Purkinje cell (primary cell): ENCODE measurements around the gene XAGE5. TPM values are rescaled to one million over a fixed set of nuclear protein-coding genes. Genes with fewer than 3 reads are reported as not detected.

ENCODE experiments used
- polyA plus RNA-seq: library from polyadenylated mRNA; unstranded; fragments of >200 nt; fragmentation: Nextera tagmentation; gene quantifications from 2 replicates; pipeline ENCODE4 v1.2.1, GENCODE V29; 2014

XAGE5 gene
- polyA plus RNA-seq: not detected in 2 replicates

DNA sequence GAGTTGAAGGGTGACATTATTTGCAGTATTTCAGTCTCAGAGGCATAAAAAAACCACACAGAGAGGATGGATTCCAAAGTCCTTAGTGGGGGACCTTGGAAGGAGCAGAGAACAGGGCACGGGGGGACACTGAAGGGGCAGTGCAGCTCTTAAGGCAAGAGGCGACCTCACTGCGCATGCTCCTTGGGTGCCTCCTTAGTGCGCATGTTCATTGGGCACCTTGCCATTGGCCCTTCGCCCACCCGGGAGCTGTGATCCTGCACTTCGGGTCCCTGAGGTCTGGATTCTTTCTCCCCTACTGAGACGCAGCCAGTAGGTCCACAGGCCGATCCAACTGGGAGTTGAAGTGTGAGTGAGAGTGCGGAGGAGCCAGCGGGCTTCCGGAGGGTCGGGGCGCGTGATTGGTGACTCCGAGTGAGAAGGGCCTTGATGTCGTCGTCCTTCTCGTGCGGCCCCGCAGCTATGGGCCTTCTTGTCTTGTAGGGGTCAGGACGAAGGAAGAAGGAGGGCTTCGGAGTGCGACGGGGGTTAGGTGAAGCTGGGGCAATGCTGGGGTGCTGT is at the start of gene XAGE5:
Gene XAGE5, plus strand, starts transcription at position 223 of the 561 bp plus-strand sequence. CDS start 1,280 bp downstream, outside the sequence.

DNA sequence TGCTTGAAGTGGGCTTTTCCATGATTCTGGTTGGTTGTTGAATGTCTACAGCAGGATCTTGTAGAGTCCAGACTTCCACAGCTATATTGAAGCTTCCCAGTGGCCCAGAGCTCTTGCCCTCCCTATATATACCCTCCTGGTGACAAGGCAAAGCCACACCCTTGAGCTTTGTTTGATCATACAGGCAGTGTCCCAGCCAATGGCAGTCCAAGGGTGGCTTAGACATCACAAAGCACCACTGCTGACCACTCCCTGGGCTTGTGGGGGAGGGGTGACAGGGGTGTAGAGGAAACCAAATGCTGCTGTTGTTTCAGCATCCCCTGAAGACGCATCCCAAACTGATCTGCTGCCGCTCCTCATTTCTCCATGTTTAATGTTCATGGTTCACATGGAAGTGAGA is 13.8 kb upstream of the XAGE5 start, which contains the start of gene SPANXN5:
Gene SPANXN5, minus strand, starts transcription at position 101 of the 400 bp plus-strand sequence. Its CDS starts 79 bp downstream, at position 22.

Other genes with a start within 250 kb of the XAGE5 start
- not detected in 2 replicates for gene SSX7, start 156.4 kb upstream of the XAGE5 start, polyA plus RNA-seq
- not detected in 2 replicates for gene SSX2, start 104.1 kb upstream of the XAGE5 start, polyA plus RNA-seq
- gene SSX2B, start 60.0 kb upstream of the XAGE5 start, polyA plus RNA-seq: not detected in 2 replicates
- not detected in 2 replicates for gene SPANXN5, start 13.9 kb upstream of the XAGE5 start, polyA plus RNA-seq
- gene XAGE3, start 56.8 kb downstream of the XAGE5 start, polyA plus RNA-seq: not detected in 2 replicates
- 5.1 TPM in 1 of 2 replicates, not detected in the other for gene FAM156B, start 86.0 kb downstream of the XAGE5 start, polyA plus RNA-seq
- gene FAM156A, start 147.2 kb downstream of the XAGE5 start, polyA plus RNA-seq: 6.3 and 16.2 TPM in 2 replicates
- gene GPR173, start 237.5 kb downstream of the XAGE5 start, polyA plus RNA-seq: 0.43 and 0.81 TPM in 2 replicates